ENCODE measurements around the gene RASAL2.

GRCh38 chr1:178399177-178399728 is 305.3 kb downstream of the RASAL2 start:
- TF ChIP-seq POLR2AphosphoS5 (IDR thresholded peaks at IDR 0.05) (no peak), POLR2A (IDR thresholded peaks at IDR 0.05) (no peak)
- TF ChIP-seq, protein P1, sequence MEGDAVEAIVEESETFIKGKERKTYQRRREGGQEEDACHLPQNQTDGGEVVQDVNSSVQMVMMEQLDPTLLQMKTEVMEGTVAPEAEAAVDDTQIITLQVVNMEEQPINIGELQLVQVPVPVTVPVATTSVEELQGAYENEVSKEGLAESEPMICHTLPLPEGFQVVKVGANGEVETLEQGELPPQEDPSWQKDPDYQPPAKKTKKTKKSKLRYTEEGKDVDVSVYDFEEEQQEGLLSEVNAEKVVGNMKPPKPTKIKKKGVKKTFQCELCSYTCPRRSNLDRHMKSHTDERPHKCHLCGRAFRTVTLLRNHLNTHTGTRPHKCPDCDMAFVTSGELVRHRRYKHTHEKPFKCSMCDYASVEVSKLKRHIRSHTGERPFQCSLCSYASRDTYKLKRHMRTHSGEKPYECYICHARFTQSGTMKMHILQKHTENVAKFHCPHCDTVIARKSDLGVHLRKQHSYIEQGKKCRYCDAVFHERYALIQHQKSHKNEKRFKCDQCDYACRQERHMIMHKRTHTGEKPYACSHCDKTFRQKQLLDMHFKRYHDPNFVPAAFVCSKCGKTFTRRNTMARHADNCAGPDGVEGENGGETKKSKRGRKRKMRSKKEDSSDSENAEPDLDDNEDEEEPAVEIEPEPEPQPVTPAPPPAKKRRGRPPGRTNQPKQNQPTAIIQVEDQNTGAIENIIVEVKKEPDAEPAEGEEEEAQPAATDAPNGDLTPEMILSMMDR (IDR thresholded peaks at IDR 0.05 in 8 of 11, conservative IDR thresholded peaks at IDR 0.05 in 3 of 11) = no peak

All from spleen (tissue), 7 donors.